Measurements from ENCODE around the gene SLC22A13. TPM values are rescaled to one million over a fixed set of nuclear protein-coding genes. Genes with fewer than 3 reads are reported as not detected.

SLC22A13 gene
- polyA plus RNA-seq, 1 donor from 2014 or later = not detected

- H3K27ac ChIP-seq (ENCODE audit: low read length) = no peak overlapping the region
- no peak overlapping the region for H3K4me3 ChIP-seq (ENCODE audit: low read length)
- H3K36me3 ChIP-seq (ENCODE audit: insufficient read depth, low read length) = no peaks in the 10 kb centered on the region
- H3K9me2 ChIP-seq (ENCODE audit: insufficient read depth, low read length) = no peaks in the 10 kb centered on the region
- H3K79me2 ChIP-seq (replicated peaks; ENCODE audit: insufficient read depth, low read length) = no peaks in the 10 kb centered on the region
- H3K27me3 ChIP-seq (ENCODE audit: insufficient read depth, low read depth, low read length) = no peaks in the 10 kb centered on the region
- H3K4me2 ChIP-seq (ENCODE audit: low read length) = no peak overlapping the region
- H3F3A ChIP-seq (ENCODE audit: insufficient read depth, low read length, poor library complexity, severe bottlenecking) = no peaks in the 10 kb centered on the region
- H3K9ac ChIP-seq (ENCODE audit: low read length) = no peak overlapping the region
- TF ChIP-seq RAD21 (conservative IDR thresholded peaks at IDR 0.05) (no peak), REST (IDR thresholded peaks at IDR 0.05; ENCODE audit: borderline replicate concordance) (no peak), MXI1 (conservative IDR thresholded peaks at IDR 0.05; ENCODE audit: poor library complexity, severe bottlenecking) (no peak), CTCF (IDR thresholded peaks at IDR 0.05; ENCODE audit: poor library complexity, severe bottlenecking) (no peak), EZH2 (IDR thresholded peaks at IDR 0.05; ENCODE audit: borderline replicate concordance, insufficient read depth, low read length, poor library complexity, severe bottlenecking) (no peak), EP300 (conservative IDR thresholded peaks at IDR 0.05; ENCODE audit: poor library complexity, severe bottlenecking) (no peak), POLR2AphosphoS5 (IDR thresholded peaks at IDR 0.05) (no peak), SMC3 (conservative IDR thresholded peaks at IDR 0.05; ENCODE audit: poor library complexity) (no peak), TAF1 (IDR thresholded peaks at IDR 0.05; ENCODE audit: low read depth) (no peak)
- no peaks in the 10 kb centered on the region for H4K20me1 ChIP-seq (ENCODE audit: insufficient read depth)
- H2AFZ ChIP-seq (ENCODE audit: low read depth, low read length) = no peak overlapping the region
- H3K9me3 ChIP-seq (ENCODE audit: low read length) = no peaks in the 10 kb centered on the region
These were observed 1.2 kb downstream of the SLC22A13 start for GRCh38 chr3:38266810-38267209.

- Histone ChIP-seq H3K4me2 (ENCODE audit: low read length) (no peak overlapping the region), H2AFZ (ENCODE audit: low read depth, low read length) (no peak overlapping the region), H3K36me3 (ENCODE audit: insufficient read depth, low read length) (no peaks in the 10 kb centered on the region), H3K9me3 (ENCODE audit: low read length) (no peaks in the 10 kb centered on the region), H3K27ac (ENCODE audit: low read length) (no peak overlapping the region), H4K20me1 (ENCODE audit: insufficient read depth) (no peaks in the 10 kb centered on the region), H3K4me3 (ENCODE audit: low read length) (no peak overlapping the region), H3K27me3 (ENCODE audit: insufficient read depth, low read depth, low read length) (no peaks in the 10 kb centered on the region), H3F3A (ENCODE audit: insufficient read depth, low read length, poor library complexity, severe bottlenecking) (no peaks in the 10 kb centered on the region), H3K9ac (ENCODE audit: low read length) (no peak overlapping the region), H3K79me2 (replicated peaks; ENCODE audit: insufficient read depth, low read length) (no peaks in the 10 kb centered on the region), H3K9me2 (ENCODE audit: insufficient read depth, low read length) (no peaks in the 10 kb centered on the region)
- TF ChIP-seq REST (IDR thresholded peaks at IDR 0.05; ENCODE audit: borderline replicate concordance) = no peak
- no peak for TF ChIP-seq MXI1 (conservative IDR thresholded peaks at IDR 0.05; ENCODE audit: poor library complexity, severe bottlenecking)
- no peak for TF ChIP-seq EP300 (conservative IDR thresholded peaks at IDR 0.05; ENCODE audit: poor library complexity, severe bottlenecking)
- no peak for TF ChIP-seq EZH2 (IDR thresholded peaks at IDR 0.05; ENCODE audit: borderline replicate concordance, insufficient read depth, low read length, poor library complexity, severe bottlenecking)
- no peak for TF ChIP-seq SMC3 (conservative IDR thresholded peaks at IDR 0.05; ENCODE audit: poor library complexity)
- no peak for TF ChIP-seq RAD21 (conservative IDR thresholded peaks at IDR 0.05)
- no peak for TF ChIP-seq POLR2AphosphoS5 (IDR thresholded peaks at IDR 0.05)
- no peak for TF ChIP-seq TAF1 (IDR thresholded peaks at IDR 0.05; ENCODE audit: low read depth)
- no peak for TF ChIP-seq CTCF (IDR thresholded peaks at IDR 0.05; ENCODE audit: poor library complexity, severe bottlenecking)
These were observed 2.0 kb downstream of the SLC22A13 start for GRCh38 chr3:38267662-38268061.

All from neural cell (in vitro differentiated cells).